22Rv1 (cell line): ENCODE measurements around the gene STARD3.
"Not testable (repeated sequence)": the region's sequence is repeated elsewhere in the genome, so short reads cannot be mapped to it uniquely, and the experiment has no call there.

ENCODE experiments used
- CTCF ChIP-seq: fragments of 450-650 bp; IDR thresholded peaks from 2 replicates; pipeline ENCODE4 v1.5.1; 2017; ENCODE audit warnings: mild to moderate bottlenecking
- ZFX ChIP-seq: fragments of 450-650 bp; IDR thresholded peaks from 2 replicates; pipeline ENCODE4 v1.6.1; 2017; ENCODE audit warnings: antibody characterized with exemption, borderline replicate concordance

- TF ChIP-seq CTCF, ZFX: not testable (repeated sequence)
Measured at GRCh38 chr17:39711071-39711470, 74.1 kb downstream of the STARD3 start.
